Measurements from ENCODE around the gene APBA1. TPM values are rescaled to one million over a fixed set of nuclear protein-coding genes. Genes with fewer than 3 reads are reported as not detected.

The APBA1 gene
- total RNA-seq, 1 donor = 0.52 TPM

GRCh38 chr9:69556707-69557106 is 115.5 kb downstream of the APBA1 start:
- Histone ChIP-seq H3K4me1 (ENCODE audit: insufficient read depth, low read length) (no peaks in the 10 kb centered on the region), H3K27me3 (ENCODE audit: insufficient read depth, low read length) (peaks cover 2% of the 10 kb centered on the region), H3K9me3 (ENCODE audit: low read depth, low read length) (no peaks in the 10 kb centered on the region), H3K4me3 (ENCODE audit: low read length) (no peak overlapping the region)

- Histone ChIP-seq H3K4me3 (ENCODE audit: low read length) (no peak overlapping the region), H3K4me1 (ENCODE audit: insufficient read depth, low read length) (no peaks in the 10 kb centered on the region), H3K9me3 (ENCODE audit: low read depth, low read length) (no peaks in the 10 kb centered on the region), H3K27me3 (ENCODE audit: insufficient read depth, low read length) (peaks cover 2% of the 10 kb centered on the region)
Measured at GRCh38 chr9:69555802-69556201, 116.4 kb downstream of the APBA1 start.

- no peaks in the 10 kb centered on the region for H3K4me1 ChIP-seq (ENCODE audit: insufficient read depth, low read length)
- H3K4me3 ChIP-seq (ENCODE audit: low read length) = no peak overlapping the region
- no peaks in the 10 kb centered on the region for H3K9me3 ChIP-seq (ENCODE audit: low read depth, low read length)
- H3K27me3 ChIP-seq (ENCODE audit: insufficient read depth, low read length) = no peaks in the 10 kb centered on the region
Measured at GRCh38 chr9:69554945-69555344, 117.2 kb downstream of the APBA1 start.

- Histone ChIP-seq H3K4me3 (ENCODE audit: low read length) (no peak overlapping the region), H3K4me1 (ENCODE audit: insufficient read depth, low read length) (no peaks in the 10 kb centered on the region), H3K9me3 (ENCODE audit: low read depth, low read length) (no peaks in the 10 kb centered on the region), H3K27me3 (ENCODE audit: insufficient read depth, low read length) (no peaks in the 10 kb centered on the region)
Measured at GRCh38 chr9:69549310-69550202, 122.6 kb downstream of the APBA1 start.

- Histone ChIP-seq H3K9me3 (ENCODE audit: low read depth, low read length) (no peaks in the 10 kb centered on the region), H3K27me3 (ENCODE audit: insufficient read depth, low read length) (no peaks in the 10 kb centered on the region), H3K4me1 (ENCODE audit: insufficient read depth, low read length) (no peaks in the 10 kb centered on the region), H3K4me3 (ENCODE audit: low read length) (no peak overlapping the region)
Measured at GRCh38 chr9:69548681-69549080, 123.5 kb downstream of the APBA1 start.

- H3K4me1 ChIP-seq (ENCODE audit: insufficient read depth, low read length) = no peaks in the 10 kb centered on the region
- no peaks in the 10 kb centered on the region for H3K27me3 ChIP-seq (ENCODE audit: insufficient read depth, low read length)
- no peak overlapping the region for H3K4me3 ChIP-seq (ENCODE audit: low read length)
- no peaks in the 10 kb centered on the region for H3K9me3 ChIP-seq (ENCODE audit: low read depth, low read length)
Measured at GRCh38 chr9:69546265-69546664, 125.9 kb downstream of the APBA1 start.

- no peaks in the 10 kb centered on the region for H3K9me3 ChIP-seq (ENCODE audit: low read depth, low read length)
- no peaks in the 10 kb centered on the region for H3K27me3 ChIP-seq (ENCODE audit: insufficient read depth, low read length)
- no peaks in the 10 kb centered on the region for H3K4me1 ChIP-seq (ENCODE audit: insufficient read depth, low read length)
- H3K4me3 ChIP-seq (ENCODE audit: low read length) = no peak overlapping the region
Measured at GRCh38 chr9:69542942-69543704, 129.0 kb downstream of the APBA1 start.

- no peaks in the 10 kb centered on the region for H3K9me3 ChIP-seq (ENCODE audit: low read depth, low read length)
- H3K4me1 ChIP-seq (ENCODE audit: insufficient read depth, low read length) = no peaks in the 10 kb centered on the region
- H3K27me3 ChIP-seq (ENCODE audit: insufficient read depth, low read length) = no peaks in the 10 kb centered on the region
- H3K4me3 ChIP-seq (ENCODE audit: low read length) = no peak overlapping the region
Measured at GRCh38 chr9:69542058-69542457, 130.1 kb downstream of the APBA1 start.

- Histone ChIP-seq H3K27me3 (ENCODE audit: insufficient read depth, low read length) (no peaks in the 10 kb centered on the region), H3K9me3 (ENCODE audit: low read depth, low read length) (no peaks in the 10 kb centered on the region), H3K4me3 (ENCODE audit: low read length) (no peak overlapping the region), H3K4me1 (ENCODE audit: insufficient read depth, low read length) (no peaks in the 10 kb centered on the region)
Measured at GRCh38 chr9:69535911-69536310, 136.3 kb downstream of the APBA1 start.

GRCh38 chr9:69535286-69535832 is 136.8 kb downstream of the APBA1 start:
- Histone ChIP-seq H3K9me3 (ENCODE audit: low read depth, low read length) (no peaks in the 10 kb centered on the region), H3K4me1 (ENCODE audit: insufficient read depth, low read length) (no peaks in the 10 kb centered on the region), H3K4me3 (ENCODE audit: low read length) (no peak overlapping the region), H3K27me3 (ENCODE audit: insufficient read depth, low read length) (no peaks in the 10 kb centered on the region)

- no peaks in the 10 kb centered on the region for H3K4me1 ChIP-seq (ENCODE audit: insufficient read depth, low read length)
- no peak overlapping the region for H3K4me3 ChIP-seq (ENCODE audit: low read length)
- H3K9me3 ChIP-seq (ENCODE audit: low read depth, low read length) = no peaks in the 10 kb centered on the region
- no peaks in the 10 kb centered on the region for H3K27me3 ChIP-seq (ENCODE audit: insufficient read depth, low read length)
Measured at GRCh38 chr9:69532396-69532795, 139.8 kb downstream of the APBA1 start.

- H3K4me3 ChIP-seq (ENCODE audit: low read length) = no peak overlapping the region
- H3K27me3 ChIP-seq (ENCODE audit: insufficient read depth, low read length) = peaks cover 4% of the 10 kb centered on the region
- no peaks in the 10 kb centered on the region for H3K9me3 ChIP-seq (ENCODE audit: low read depth, low read length)
- no peaks in the 10 kb centered on the region for H3K4me1 ChIP-seq (ENCODE audit: insufficient read depth, low read length)
Measured at GRCh38 chr9:69527454-69527853, 144.7 kb downstream of the APBA1 start.

- no peaks in the 10 kb centered on the region for H3K4me1 ChIP-seq (ENCODE audit: insufficient read depth, low read length)
- peaks cover 4% of the 10 kb centered on the region for H3K27me3 ChIP-seq (ENCODE audit: insufficient read depth, low read length)
- no peaks in the 10 kb centered on the region for H3K9me3 ChIP-seq (ENCODE audit: low read depth, low read length)
- no peak overlapping the region for H3K4me3 ChIP-seq (ENCODE audit: low read length)
Measured at GRCh38 chr9:69526699-69527098, 145.5 kb downstream of the APBA1 start.

GRCh38 chr9:69519470-69520240 is 152.5 kb downstream of the APBA1 start:
- Histone ChIP-seq H3K27me3 (ENCODE audit: insufficient read depth, low read length) (peaks cover 4% of the 10 kb centered on the region), H3K4me3 (ENCODE audit: low read length) (no peak overlapping the region), H3K4me1 (ENCODE audit: insufficient read depth, low read length) (no peaks in the 10 kb centered on the region), H3K9me3 (ENCODE audit: low read depth, low read length) (no peaks in the 10 kb centered on the region)
